H9 (cell line): ENCODE results near the gene TENM3. TPM values are rescaled to one million over a fixed set of nuclear protein-coding genes. Genes with fewer than 3 reads are reported as not detected.

ENCODE experiments used
- DNase-seq: peaks from one replicate; pipeline ENCODE4 v3.0.0-alpha.2; 2017
- H2AFZ ChIP-seq: one replicate; pipeline ENCODE4 v1.6.1; 2013; ENCODE audit warnings: mild to moderate bottlenecking, low read length, control low read depth, moderate library complexity
- H2AK5ac ChIP-seq: 2 replicates; pipeline ENCODE4 v1.6.1; 2013; ENCODE audit warnings: low read length, control low read depth, mixed read lengths; ENCODE audit not compliant: insufficient read length
- H2BK120ac ChIP-seq: one replicate; pipeline ENCODE4 v1.6.1; 2013; ENCODE audit warnings: low read depth, mild to moderate bottlenecking, low read length, control low read depth, inconsistent platforms; ENCODE audit not compliant: poor library complexity, severe bottlenecking
- H2BK12ac ChIP-seq: 2 replicates; pipeline ENCODE4 v1.6.1; 2013; ENCODE audit warnings: low read length, control low read depth, mixed read lengths, low read depth; ENCODE audit not compliant: insufficient read length
- H2BK15ac ChIP-seq: 2 replicates; pipeline ENCODE4 v1.6.1; 2013; ENCODE audit warnings: low read depth, low read length, control low read depth
- H2BK20ac ChIP-seq: one replicate; pipeline ENCODE4 v1.6.1; 2013; ENCODE audit warnings: low read depth, mild to moderate bottlenecking, low read length, control low read depth, inconsistent platforms; ENCODE audit not compliant: poor library complexity, severe bottlenecking
- H2BK5ac ChIP-seq: 2 replicates; pipeline ENCODE4 v1.6.1; 2013; ENCODE audit warnings: low read length, control low read depth, mixed read lengths; ENCODE audit not compliant: insufficient read length
- H3K14ac ChIP-seq: 2 replicates; pipeline ENCODE4 v1.6.1; 2013; ENCODE audit warnings: low read length, control low read depth; ENCODE audit not compliant: insufficient read depth
- H3K18ac ChIP-seq: 2 replicates; pipeline ENCODE4 v1.6.1; 2013; ENCODE audit warnings: low read depth, mild to moderate bottlenecking, mixed read lengths, low read length, control low read depth; ENCODE audit not compliant: insufficient read length
- H3K23ac ChIP-seq: 2 replicates; pipeline ENCODE4 v1.6.1; 2013; ENCODE audit warnings: low read length, control low read depth, mixed read lengths, low read depth; ENCODE audit not compliant: insufficient read length
- H3K23me2 ChIP-seq: 2 replicates; pipeline ENCODE4 v1.6.1; 2013; ENCODE audit warnings: low read depth, mild to moderate bottlenecking, mixed read lengths, low read length, control low read depth; ENCODE audit not compliant: insufficient read length, poor library complexity, severe bottlenecking
- H3K27ac ChIP-seq: 2 replicates; pipeline ENCODE4 v1.5.1; 2013; ENCODE audit warnings: low read length, control low read depth, mixed read lengths, low read depth; ENCODE audit not compliant: insufficient read length
- H3K27me3 ChIP-seq: 2 replicates; pipeline ENCODE4 v1.6.1; 2013; ENCODE audit warnings: low read length, control low read depth, inconsistent platforms; ENCODE audit not compliant: insufficient read depth
- H3K4ac ChIP-seq: 2 replicates; pipeline ENCODE4 v1.6.1; 2013; ENCODE audit warnings: low read depth, mild to moderate bottlenecking, control low read depth, inconsistent platforms, low read length, moderate library complexity
- H3K4me1 ChIP-seq: 2 replicates; pipeline ENCODE4 v1.6.1; 2013; ENCODE audit warnings: low read length, control low read depth, inconsistent platforms; ENCODE audit not compliant: insufficient read depth
- H3K4me2 ChIP-seq: 2 replicates; pipeline ENCODE4 v1.6.1; 2013; ENCODE audit warnings: low read length, control low read depth, mixed read lengths; ENCODE audit not compliant: insufficient read length, insufficient read depth
- H3K56ac ChIP-seq: 2 replicates; pipeline ENCODE4 v1.6.1; 2013; ENCODE audit warnings: low read depth, mild to moderate bottlenecking, mixed read lengths, low read length, control low read depth; ENCODE audit not compliant: insufficient read length
- H3K79me1 ChIP-seq: 2 replicates; pipeline ENCODE4 v1.6.1; 2013; ENCODE audit warnings: low read depth, mild to moderate bottlenecking, moderate library complexity, low read length, control low read depth, inconsistent platforms; ENCODE audit not compliant: insufficient read depth, poor library complexity, severe bottlenecking
- H3K79me2 ChIP-seq: 2 replicates; pipeline ENCODE4 v1.6.1; 2013; ENCODE audit warnings: low read length, control low read depth, inconsistent platforms; ENCODE audit not compliant: insufficient read depth
- H3K9ac ChIP-seq: 2 replicates; pipeline ENCODE4 v1.6.1; 2013; ENCODE audit warnings: low read length, control low read depth, mixed read lengths; ENCODE audit not compliant: insufficient read length; ENCODE audit errors: extremely low read depth
- H3K9me3 ChIP-seq: one replicate; pipeline ENCODE4 v1.6.1; 2013; ENCODE audit warnings: low read depth, low read length, inconsistent platforms; ENCODE audit not compliant: control insufficient read depth
- H3T11ph ChIP-seq: one replicate; pipeline ENCODE4 v1.6.1; 2013; ENCODE audit warnings: mild to moderate bottlenecking, low read length, control low read depth, inconsistent platforms
- H4K20me1 ChIP-seq: one replicate; pipeline ENCODE4 v1.6.1; 2013; ENCODE audit not compliant: control insufficient read depth, insufficient read length, insufficient read depth
- H4K5ac ChIP-seq: 2 replicates; pipeline ENCODE4 v1.6.1; 2013; ENCODE audit warnings: low read depth, mild to moderate bottlenecking, mixed read lengths, low read length, control low read depth; ENCODE audit not compliant: insufficient read length
- H4K8ac ChIP-seq: replicated peaks from 2 replicates; pipeline ENCODE4 v1.6.1; 2013; ENCODE audit warnings: low read length, control low read depth, mixed read lengths, low read depth; ENCODE audit not compliant: insufficient read length
- H4K91ac ChIP-seq: 2 replicates; pipeline ENCODE4 v1.6.1; 2013; ENCODE audit warnings: low read depth, mild to moderate bottlenecking, moderate library complexity, mixed read lengths, low read length, control low read depth; ENCODE audit not compliant: insufficient read length
- H3K27ac Mint-ChIP-seq, 3 experiments: 2 replicates in 2 of 3; 3 replicates in 1 of 3; pipeline ENCODE4 v1.8.0; 2020 to 2021; ENCODE audit warnings: mixed read lengths in 3 of 3, mild to moderate bottlenecking in 1 of 3, moderate library complexity in 1 of 3
- H3K27me3 Mint-ChIP-seq: 2 replicates; pipeline ENCODE4 v1.8.0; 2021; ENCODE audit warnings: low read depth, mild to moderate bottlenecking, moderate library complexity, mixed read lengths
- H3K36me3 Mint-ChIP-seq, 3 experiments: 2 replicates in 2 of 3; 3 replicates in 1 of 3; pipeline ENCODE4 v1.8.0; 2020 to 2021; ENCODE audit warnings: low read depth in 3 of 3, mixed read lengths in 3 of 3; ENCODE audit not compliant: insufficient read depth in 1 of 3
- H3K4me1 Mint-ChIP-seq, 2 experiments: 2 replicates each; pipeline ENCODE4 v1.8.0; 2020; ENCODE audit warnings: mixed read lengths in 2 of 2
- H3K4me3 Mint-ChIP-seq, 2 experiments: 2 replicates in 1 of 2; 3 replicates in 1 of 2; pipeline ENCODE4 v1.8.0; 2020 to 2021; ENCODE audit warnings: mild to moderate bottlenecking in 2 of 2, mixed read lengths in 2 of 2, moderate library complexity in 1 of 2
- H3K9me3 Mint-ChIP-seq, 2 experiments: 2 replicates in 1 of 2; 3 replicates in 1 of 2; pipeline ENCODE4 v1.8.0; 2020; ENCODE audit warnings: mild to moderate bottlenecking in 2 of 2, mixed read lengths in 2 of 2, moderate library complexity in 1 of 2
- CTCF ChIP-seq: fragments of 200-600 bp; sonication (generic); conservative IDR thresholded peaks from 3 replicates; pipeline ENCODE4 v1.8.0; 2021; ENCODE audit warnings: antibody characterized with exemption, mild to moderate bottlenecking
- WGBS: extraction: QIAGEN DNeasy Blood & Tissue Kit; methylation state at CpG from one replicate; pipeline ENCODE4 v1.1.7; 2013; ENCODE audit warnings: missing lambda C conversion rate, low lambda C conversion rate, mixed read lengths; ENCODE audit not compliant: insufficient read length; ENCODE audit errors: extremely low coverage; 5-methylcytosine and 5-hydroxymethylcytosine counted together
- total RNA-seq: library from RNA; stranded (reverse); gene quantifications from 2 replicates; pipeline ENCODE4 v1.2.1, GENCODE V29; 2021

Gene TENM3
- total RNA-seq, 1 experiment from 2014 or later: 49.6 TPM

GRCh38 chr4:182688081-182688480, 444.9 kb downstream of the TENM3 start:
- Histone ChIP-seq H2BK15ac (no peak overlapping the region), H4K5ac (no peak overlapping the region), H4K91ac (no peak overlapping the region), H2BK5ac (no peak overlapping the region), H3K79me1 (no peaks in the 10 kb centered on the region), H3K9me3 (no peaks in the 10 kb centered on the region), H3K27ac (no peak overlapping the region), H3K18ac (no peak overlapping the region), H4K20me1 (no peaks in the 10 kb centered on the region), H2AFZ (no peak overlapping the region), H2BK20ac (no peak overlapping the region), H3K56ac (no peak overlapping the region), H3T11ph (no peak overlapping the region), H2BK120ac (no peak overlapping the region), H3K4me1 (no peaks in the 10 kb centered on the region), H4K8ac (no peak overlapping the region), H3K4me2 (no peak overlapping the region), H2AK5ac (no peak overlapping the region), H3K14ac (no peak overlapping the region; the same call in 1 of the 2 replicates), H3K23ac (no peak overlapping the region), H3K9ac (no peak overlapping the region), H2BK12ac (no peak overlapping the region), H3K4ac (no peak overlapping the region), H3K27me3 (no peaks in the 10 kb centered on the region), H3K79me2 (no peaks in the 10 kb centered on the region), H3K23me2 (no peaks in the 10 kb centered on the region)
- Mint-ChIP-seq H3K36me3 (peaks cover 6 to 9% (median 7%) of the 10 kb centered on the region in 3 experiments; a peak in 6 of 7 replicates), H3K27me3 (no peaks in the 10 kb centered on the region), H3K27ac (peak overlapping the region in 1 of 3 experiments; percentile 81; a peak in 1 of 7 replicates), H3K4me3 (no peak overlapping the region), H3K9me3 (no peaks in the 10 kb centered on the region), H3K4me1 (peaks cover 4% of the 10 kb centered on the region in 2 experiments; a peak in 3 of 4 replicates)
- TF ChIP-seq CTCF: no peak
- DNase-seq: peak; percentile 40
- no CpG with 5 or more reads among the region's 14 CpGs for WGBS
